ACHN (cell line): Measurements from ENCODE around the gene PLEK.

ENCODE experiments used
- DNase-seq: peaks from one replicate; pipeline ENCODE4 v3.0.0-alpha.2; 2015
- in situ Hi-C: cut with HindIII; loops from 2 replicates; pipeline ENCODE4 v1.10.0; 2017; ENCODE audit warnings: low sequenced_read_pairs, low pct_ligation_motif_present, low pct_unique_long_range_greater_than_20kb

Gene PLEK

GRCh38 chr2:68365087-68365486, at the start of gene PLEK:
Gene PLEK, plus strand, starts transcription at chr2:68365282. Its CDS starts 70 bp downstream, at chr2:68365352.
- in situ Hi-C loops, result no loop called here
- DNase-seq, result peak; percentile 73

DNA sequence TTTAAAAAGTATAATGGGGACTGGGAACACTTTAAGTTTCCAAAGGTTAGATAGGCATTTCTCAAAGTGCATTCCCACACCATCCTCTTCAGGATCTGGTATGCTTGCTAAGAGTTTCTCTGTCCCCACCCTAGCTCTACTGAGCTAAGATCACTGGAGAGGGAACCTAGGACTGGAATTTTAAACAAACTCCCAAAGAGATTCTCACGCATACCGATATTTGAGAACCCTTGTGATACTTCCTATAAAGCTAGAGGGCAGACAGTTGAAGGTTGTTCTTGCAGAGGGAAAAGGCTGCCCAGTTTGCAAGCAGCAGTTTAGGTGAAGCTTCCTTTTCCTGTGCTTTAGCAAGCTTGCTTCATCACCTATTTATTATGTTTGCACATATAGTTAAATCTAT, 49.0 kb upstream of the PLEK start:
- in situ Hi-C loops, result no loop called here
- no peak for DNase-seq

GRCh38 chr2:68317971-68318913, 46.8 kb upstream of the PLEK start:
- no peak for DNase-seq
- in situ Hi-C loops, result no loop called here

- no peak for DNase-seq
- in situ Hi-C loops, result no loop called here
Observed at GRCh38 chr2:68318914-68319397, 46.1 kb upstream of the PLEK start.

DNA sequence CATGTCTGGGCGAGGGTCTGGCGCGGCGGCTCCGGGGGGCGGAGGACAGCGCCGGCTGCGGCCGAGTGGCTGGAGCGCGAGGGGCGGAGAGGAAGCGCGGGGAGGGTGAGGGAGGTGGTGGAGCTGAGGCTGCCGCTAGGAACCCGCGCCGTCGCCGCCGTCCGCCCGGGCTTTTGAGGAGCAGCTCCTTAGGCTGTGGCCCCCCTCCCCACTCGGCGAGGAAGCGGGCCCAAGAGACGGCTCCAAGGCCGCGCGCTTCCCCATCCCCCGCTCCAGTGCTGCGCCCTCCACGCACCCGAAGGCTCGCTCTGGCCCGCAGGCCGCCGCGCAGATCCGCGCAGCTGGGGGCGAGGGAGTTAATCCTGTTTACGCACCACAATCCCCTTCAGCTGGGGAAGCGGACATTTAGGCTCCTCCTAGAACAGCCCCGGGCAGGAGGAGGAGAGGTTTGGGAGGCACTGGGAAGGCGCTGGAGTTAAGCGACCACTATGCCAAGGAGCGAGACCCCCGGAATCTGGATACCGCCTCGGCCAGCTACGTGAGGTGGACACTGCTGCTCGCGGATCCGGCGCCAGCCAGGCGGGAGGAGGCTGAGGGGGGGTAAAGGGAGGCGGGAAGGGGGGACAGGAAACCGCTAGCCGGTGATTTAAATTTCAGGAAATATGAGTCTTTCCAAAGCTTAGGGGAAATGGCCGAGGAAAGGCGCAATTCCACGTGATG, 45.5 kb upstream of the PLEK start, which contains the start of gene CNRIP1:
TSS of gene CNRIP1 (minus strand) at position 552 of the 720 bp plus-strand sequence. CDS start at position 3, 549 bp downstream.
- peak; percentile 79 for DNase-seq
- in situ Hi-C loops, result no loop called here

- in situ Hi-C loops, result no loop called here
- peak; percentile 44 for DNase-seq
Observed at GRCh38 chr2:68320118-68320641, 44.9 kb upstream of the PLEK start.

DNA sequence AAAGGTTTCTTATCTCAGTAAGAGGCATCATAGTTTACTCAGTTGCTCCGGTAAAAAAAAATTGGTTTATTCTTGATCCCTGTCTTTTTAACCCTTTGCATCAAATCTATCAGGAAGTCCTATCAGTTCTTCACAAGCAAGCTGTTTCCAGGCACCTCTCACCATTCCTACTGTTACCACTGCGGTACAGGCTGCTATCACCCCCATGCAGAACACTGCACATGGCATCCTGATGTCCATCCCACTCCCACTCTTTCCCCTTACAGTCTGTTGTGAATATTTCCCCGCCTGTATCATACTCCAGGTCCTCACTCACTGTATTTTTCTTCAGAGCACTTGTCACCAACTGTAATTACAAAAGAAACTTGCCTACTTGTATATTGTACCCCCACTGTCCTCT, 40.0 kb upstream of the PLEK start:
- DNase-seq, result no peak
- in situ Hi-C loops, result no loop called here

- in situ Hi-C loops, result no loop called here
- no peak for DNase-seq
Observed at GRCh38 chr2:68328901-68329300, 36.2 kb upstream of the PLEK start.

DNA sequence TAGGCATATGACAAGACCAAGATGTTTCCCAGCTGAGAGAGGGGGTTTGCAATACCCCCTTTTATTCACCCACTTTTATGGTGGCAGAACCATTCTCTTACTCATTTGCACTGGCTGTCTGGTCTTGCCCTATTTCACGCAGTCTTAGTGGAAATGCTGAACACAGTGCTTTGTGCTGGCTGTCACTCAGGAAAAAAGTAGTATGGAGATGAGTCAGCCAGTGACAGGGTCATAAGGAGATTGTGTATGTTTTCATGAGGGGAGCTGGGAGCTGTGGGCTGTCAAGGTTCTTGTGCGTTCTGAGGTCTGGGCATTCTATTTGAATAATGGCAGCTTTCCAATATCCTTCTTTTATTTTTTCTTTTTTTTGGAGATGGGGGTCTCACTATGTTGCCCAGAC, 34.4 kb upstream of the PLEK start:
- DNase-seq, result no peak
- in situ Hi-C loops, result no loop called here

GRCh38 chr2:68333009-68333408, 32.1 kb upstream of the PLEK start:
- in situ Hi-C loops, result no loop called here
- DNase-seq, result no peak

- DNase-seq, result no peak
- in situ Hi-C loops, result no loop called here
Observed at GRCh38 chr2:68333931-68334330, 31.2 kb upstream of the PLEK start.

- DNase-seq, result no peak
Observed at GRCh38 chr2:68336192-68336591, 28.9 kb upstream of the PLEK start.

GRCh38 chr2:68340226-68341061, 24.6 kb upstream of the PLEK start:
- DNase-seq, result no peak
- in situ Hi-C loops, result no loop called here

More at GRCh38 chr2:68336192-68336591, 28.9 kb upstream of the PLEK start:
- in situ Hi-C loops, result no loop called here

DNA sequence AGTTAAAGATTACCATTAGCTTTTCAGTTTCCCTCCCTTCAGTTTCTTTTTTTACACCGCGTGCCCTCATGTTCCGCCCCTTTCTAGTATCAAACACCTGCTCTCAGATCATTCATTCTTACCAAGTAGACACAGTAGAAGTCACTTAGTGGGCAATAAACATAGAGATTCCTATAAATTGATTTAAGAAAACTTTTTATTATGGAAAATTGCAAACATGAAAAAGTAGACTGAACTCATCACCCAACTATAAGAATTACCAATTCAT, 24.1 kb upstream of the PLEK start:
- in situ Hi-C loops, result no loop called here
- no peak for DNase-seq

DNA sequence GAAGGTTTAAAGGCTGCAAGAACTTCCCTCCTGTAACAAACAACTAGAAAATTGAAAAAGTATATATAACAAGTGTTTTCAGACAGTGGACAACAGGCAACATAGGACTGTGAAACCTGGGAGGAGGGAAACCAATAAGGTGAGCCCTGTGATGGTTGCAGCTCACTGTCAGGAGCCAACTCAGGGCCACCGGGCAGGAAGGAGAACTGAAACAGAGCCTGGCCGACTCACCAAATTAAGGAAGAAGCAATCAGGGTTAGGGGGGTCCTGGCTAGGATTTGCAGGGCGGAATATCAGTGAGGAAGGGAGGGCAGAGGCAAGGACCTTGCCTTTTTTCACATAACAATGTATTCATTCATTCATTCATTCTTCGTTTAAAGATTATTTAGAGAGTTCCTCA, 23.5 kb upstream of the PLEK start:
- no peak for DNase-seq
- in situ Hi-C loops, result no loop called here

GRCh38 chr2:68342470-68342869, 22.6 kb upstream of the PLEK start:
- in situ Hi-C loops, result no loop called here

GRCh38 chr2:68344031-68344430, 21.1 kb upstream of the PLEK start:
- in situ Hi-C loops, result no loop called here
- DNase-seq, result no peak

More at GRCh38 chr2:68342470-68342869, 22.6 kb upstream of the PLEK start:
- no peak for DNase-seq

GRCh38 chr2:68345129-68345875, 19.8 kb upstream of the PLEK start:
- in situ Hi-C loops, result no loop called here

More at GRCh38 chr2:68345129-68345875, 19.8 kb upstream of the PLEK start:
- DNase-seq, result no peak
